ENCODE data around the gene DDX51. TPM values are rescaled to one million over a fixed set of nuclear protein-coding genes. Genes with fewer than 3 reads are reported as not detected.
"Not testable (repeated sequence)": the region's sequence is repeated elsewhere in the genome, so short reads cannot be mapped to it uniquely, and the experiment has no call there.

Gene DDX51
- total and polyA plus RNA-seq, 2 experiments from 2014 or later, result 3.7 to 7.5 TPM

DNA sequence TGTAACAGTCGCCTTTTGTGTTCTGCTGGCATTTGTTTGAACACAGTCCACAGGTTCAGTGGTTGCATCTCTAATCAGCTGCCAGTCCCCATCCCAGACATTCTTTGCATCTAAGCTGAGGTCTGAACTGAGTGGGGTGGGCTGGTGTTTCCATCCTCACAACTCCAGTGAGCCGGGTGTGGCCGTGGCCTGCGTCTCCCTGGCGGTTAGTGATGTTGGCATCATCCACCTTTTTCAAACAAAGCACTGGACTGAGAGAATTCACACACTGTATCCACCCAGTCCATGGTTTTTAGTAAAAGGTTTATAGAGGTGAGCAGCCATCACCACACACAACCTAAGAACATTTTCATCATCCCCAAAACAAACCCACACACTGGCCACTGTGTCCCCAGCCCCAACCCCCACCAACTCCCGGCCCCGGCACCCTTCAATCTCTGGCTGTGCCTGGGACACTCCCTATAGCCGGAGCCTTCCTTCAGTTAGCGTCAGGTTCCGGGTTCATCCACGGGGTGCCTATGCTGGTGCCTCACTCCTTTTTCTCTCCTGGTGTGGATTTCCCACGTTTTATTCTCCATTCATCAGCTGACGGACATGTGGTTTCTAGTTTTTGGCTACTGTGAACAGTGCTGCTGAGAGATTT lies 6.5 kb downstream of the DDX51 start:
- Histone ChIP-seq H3K4me3 (no peak overlapping the region), H3K9me3 (ENCODE audit: low read depth) (no peaks in the 10 kb centered on the region), H3F3A (ENCODE audit: insufficient read depth) (peaks cover 14% of the 10 kb centered on the region; the same call in 1 of the 2 replicates), H3K4me2 (ENCODE audit: unreplicated experiment) (no peak overlapping the region), H3K9ac (0 out of 2 replicates have a peak overlapping the region, but pooled peaks have one; percentile 18), H3K9me2 (ENCODE audit: insufficient read depth) (no peaks in the 10 kb centered on the region), H4K20me1 (ENCODE audit: insufficient read depth) (no peaks in the 10 kb centered on the region), H3K4me1 (ENCODE audit: insufficient read depth) (no peaks in the 10 kb centered on the region), H3K27ac (0 out of 2 replicates have a peak overlapping the region, but pooled peaks have one; percentile 18), H3K36me3 (ENCODE audit: low read depth) (peaks cover 4% of the 10 kb centered on the region; the same call in 1 of the 2 replicates), H3K79me2 (ENCODE audit: insufficient read depth) (0 out of 2 replicates have a peak, but pooled peaks cover 5% of the 10 kb centered on the region), H2AFZ (no peak overlapping the region), H3K27me3 (replicated peaks; ENCODE audit: insufficient read depth) (no peaks in the 10 kb centered on the region)
- DNase-seq, result no peak
- 46 to 57% methylated on average over 9 to 13 of the region's 13 CpGs for WGBS, 2 experiments (ENCODE audit: low coverage in 1 of 2, low lambda C conversion rate in 2 of 2, missing lambda C conversion rate in 2 of 2)
- TF ChIP-seq EZH2 (IDR thresholded peaks at IDR 0.05; ENCODE audit: insufficient read depth, poor library complexity, severe bottlenecking) (no peak), EZH2phosphoT487 (IDR thresholded peaks at IDR 0.05; ENCODE audit: insufficient read depth, low read depth) (no peak)
- in situ Hi-C loops (cut with MboI), result no loop called here

DNA sequence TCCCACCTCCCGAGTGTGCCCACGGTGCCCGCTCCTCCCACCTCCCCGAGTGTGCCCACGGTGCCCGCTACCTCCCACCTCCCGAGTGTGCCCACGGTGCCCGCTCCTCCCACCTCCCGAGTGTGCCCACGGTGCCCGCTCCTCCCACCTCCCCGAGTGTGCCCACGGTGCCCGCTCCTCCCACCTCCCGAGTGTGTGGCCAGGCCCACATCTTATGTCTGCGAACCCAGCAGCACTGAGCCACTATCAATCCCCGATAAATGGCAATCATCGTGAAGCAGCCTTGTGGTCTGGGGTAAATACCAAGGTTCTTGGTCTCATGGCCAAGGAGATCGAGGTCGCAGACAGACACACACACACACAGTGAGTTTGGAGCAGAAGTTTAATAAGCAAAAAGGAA lies 7.9 kb downstream of the DDX51 start:
- peaks cover 14% of the 10 kb centered on the region; the same call in 1 of the 2 replicates for H3F3A ChIP-seq (ENCODE audit: insufficient read depth)
- H3K9me2 ChIP-seq (ENCODE audit: insufficient read depth); H3K4me3 ChIP-seq; H3K27ac ChIP-seq; H3K4me2 ChIP-seq (ENCODE audit: unreplicated experiment); H3K79me2 ChIP-seq (ENCODE audit: insufficient read depth); H4K20me1 ChIP-seq (ENCODE audit: insufficient read depth); H2AFZ ChIP-seq; in situ Hi-C loops (cut with MboI); H3K27me3 ChIP-seq (replicated peaks; ENCODE audit: insufficient read depth); H3K9me3 ChIP-seq (ENCODE audit: low read depth); H3K4me1 ChIP-seq (ENCODE audit: insufficient read depth); H3K36me3 ChIP-seq (ENCODE audit: low read depth); DNase-seq; H3K9ac ChIP-seq: not testable (repeated sequence)
- WGBS, 2 experiments (ENCODE audit: low coverage in 1 of 2, low lambda C conversion rate in 2 of 2, missing lambda C conversion rate in 2 of 2), result 80 to 87% methylated on average over 6 to 21 of the region's 21 CpGs

GRCh38 chr12:132134653-132135183 lies 9.4 kb downstream of the DDX51 start:
- H3K36me3 ChIP-seq (ENCODE audit: low read depth); H3K27me3 ChIP-seq (replicated peaks; ENCODE audit: insufficient read depth); H3K9me3 ChIP-seq (ENCODE audit: low read depth); H3K9ac ChIP-seq; H4K20me1 ChIP-seq (ENCODE audit: insufficient read depth); H3K4me3 ChIP-seq; H3K4me2 ChIP-seq (ENCODE audit: unreplicated experiment); H3K4me1 ChIP-seq (ENCODE audit: insufficient read depth); H2AFZ ChIP-seq; H3K27ac ChIP-seq; in situ Hi-C loops (cut with MboI); H3K9me2 ChIP-seq (ENCODE audit: insufficient read depth); H3K79me2 ChIP-seq (ENCODE audit: insufficient read depth); DNase-seq: not testable (repeated sequence)
- WGBS, 2 experiments (ENCODE audit: low coverage in 1 of 2, low lambda C conversion rate in 2 of 2, missing lambda C conversion rate in 2 of 2), result 91% methylated on average over 38 of the region's 39 CpGs; no CpG with 5 or more reads in 1 of the 2 experiments
- peaks cover 14% of the 10 kb centered on the region; the same call in 1 of the 2 replicates for H3F3A ChIP-seq (ENCODE audit: insufficient read depth)

GRCh38 chr12:132133952-132134652 lies 10.0 kb downstream of the DDX51 start:
- no peak overlapping the region for H2AFZ ChIP-seq
- no peak for TF ChIP-seq EZH2phosphoT487 (IDR thresholded peaks at IDR 0.05; ENCODE audit: insufficient read depth, low read depth)
- no peak for TF ChIP-seq EZH2 (IDR thresholded peaks at IDR 0.05; ENCODE audit: insufficient read depth, poor library complexity, severe bottlenecking)
- H3K79me2 ChIP-seq (ENCODE audit: insufficient read depth), result no peaks in the 10 kb centered on the region
- no peaks in the 10 kb centered on the region for H4K20me1 ChIP-seq (ENCODE audit: insufficient read depth)
- H3K4me3 ChIP-seq, result no peak overlapping the region
- H3K9me2 ChIP-seq (ENCODE audit: insufficient read depth), result no peaks in the 10 kb centered on the region
- no peak for DNase-seq
- no peaks in the 10 kb centered on the region for H3K9me3 ChIP-seq (ENCODE audit: low read depth)
- in situ Hi-C loops (cut with MboI), result no loop called here
- no peak overlapping the region for H3K4me2 ChIP-seq (ENCODE audit: unreplicated experiment)
- WGBS, 2 experiments (ENCODE audit: low coverage in 1 of 2, low lambda C conversion rate in 2 of 2, missing lambda C conversion rate in 2 of 2), result 88 to 92% methylated on average over 15 to 27 of the region's 27 CpGs
- H3K4me1 ChIP-seq (ENCODE audit: insufficient read depth), result no peaks in the 10 kb centered on the region
- H3K27ac ChIP-seq, result no peak overlapping the region
- H3K9ac ChIP-seq, result no peak overlapping the region
- peaks cover 15% of the 10 kb centered on the region; the same call in 1 of the 2 replicates for H3F3A ChIP-seq (ENCODE audit: insufficient read depth)
- H3K27me3 ChIP-seq (replicated peaks; ENCODE audit: insufficient read depth), result no peaks in the 10 kb centered on the region
- H3K36me3 ChIP-seq (ENCODE audit: low read depth), result peaks cover 7% of the 10 kb centered on the region; the same call in 1 of the 2 replicates
